ENCODE data around the gene CYB5D1.

The CYB5D1 gene

DNA sequence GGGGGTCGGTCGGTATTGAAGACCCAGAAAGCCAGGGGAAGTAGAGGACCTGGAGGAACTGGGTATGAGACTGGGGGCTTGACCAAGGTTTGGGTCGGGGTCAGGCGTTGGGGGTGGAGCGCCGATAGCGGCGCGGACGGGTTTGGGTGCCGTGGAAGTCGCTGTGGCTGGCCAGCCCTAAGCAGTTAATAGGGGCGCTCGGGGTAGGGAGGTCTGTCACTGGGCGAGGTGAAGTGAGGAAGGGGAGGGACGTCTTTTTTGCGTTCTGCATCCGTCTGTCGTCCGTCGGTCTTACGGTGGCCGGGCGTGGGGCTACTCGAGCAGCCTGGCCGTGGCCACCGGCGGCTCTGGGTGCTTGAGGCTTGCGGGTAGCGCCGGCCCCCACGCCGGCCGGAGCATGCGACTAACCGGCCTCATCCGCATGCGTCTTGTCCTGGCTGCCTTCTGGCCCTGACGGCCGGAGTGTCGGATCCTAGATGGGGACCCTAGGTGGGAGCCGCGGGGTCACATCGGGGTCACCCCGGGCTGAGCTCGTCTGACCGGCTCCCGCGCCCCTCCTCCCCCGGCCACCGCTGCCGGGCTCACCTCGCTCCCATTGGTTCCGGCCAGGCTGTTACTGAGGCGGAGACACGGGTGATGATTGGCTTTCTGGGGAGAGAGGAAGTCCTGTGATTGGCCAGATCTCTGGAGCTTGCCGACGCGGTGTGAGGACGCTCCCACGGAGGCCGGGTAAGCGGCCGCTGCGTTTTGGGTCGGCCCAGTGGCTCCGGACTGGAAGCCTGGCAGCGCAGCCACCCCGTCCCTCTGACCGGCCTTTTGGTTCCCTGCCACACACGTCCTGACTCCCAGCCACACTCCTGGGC, 13.3 kb upstream of the CYB5D1 start:
- peak; percentile 71 to 81 for DNase-seq (ENCODE audit: low read depth in 2 of 2)

DNA sequence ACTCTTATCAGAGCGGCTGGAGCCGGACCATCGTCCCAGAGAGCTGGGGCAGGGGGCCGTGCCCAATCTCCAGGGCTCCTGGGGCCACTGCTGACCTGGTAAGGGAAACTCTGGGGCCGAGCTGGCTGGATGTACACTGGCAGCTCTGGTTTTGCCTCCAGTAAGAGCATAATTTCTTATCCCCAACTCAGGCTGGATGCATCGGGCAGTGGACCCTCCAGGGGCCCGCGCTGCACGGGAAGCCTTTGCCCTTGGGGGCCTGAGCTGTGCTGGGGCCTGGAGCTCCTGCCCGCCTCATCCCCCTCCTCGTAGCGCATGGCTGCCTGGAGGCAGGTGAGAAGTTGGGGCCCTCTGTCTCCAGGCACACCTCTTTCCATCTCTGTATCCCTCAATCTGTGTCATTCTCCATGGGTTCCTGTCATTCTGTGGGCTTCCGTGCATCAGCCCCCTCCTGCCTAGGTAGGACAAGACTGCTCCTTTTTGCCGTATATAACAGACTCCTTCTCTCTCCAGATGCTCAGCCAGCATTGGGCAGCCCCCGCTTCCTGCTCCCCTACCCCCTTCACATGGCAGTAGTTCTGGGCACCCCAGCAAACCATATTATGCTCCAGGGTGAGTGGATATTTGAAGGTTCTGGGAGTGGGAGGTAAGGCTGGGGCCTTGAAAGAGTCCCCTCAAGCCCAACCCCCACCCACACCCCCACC, 12.3 kb upstream of the CYB5D1 start:
- no peak for DNase-seq (ENCODE audit: low read depth in 2 of 2)

DNA sequence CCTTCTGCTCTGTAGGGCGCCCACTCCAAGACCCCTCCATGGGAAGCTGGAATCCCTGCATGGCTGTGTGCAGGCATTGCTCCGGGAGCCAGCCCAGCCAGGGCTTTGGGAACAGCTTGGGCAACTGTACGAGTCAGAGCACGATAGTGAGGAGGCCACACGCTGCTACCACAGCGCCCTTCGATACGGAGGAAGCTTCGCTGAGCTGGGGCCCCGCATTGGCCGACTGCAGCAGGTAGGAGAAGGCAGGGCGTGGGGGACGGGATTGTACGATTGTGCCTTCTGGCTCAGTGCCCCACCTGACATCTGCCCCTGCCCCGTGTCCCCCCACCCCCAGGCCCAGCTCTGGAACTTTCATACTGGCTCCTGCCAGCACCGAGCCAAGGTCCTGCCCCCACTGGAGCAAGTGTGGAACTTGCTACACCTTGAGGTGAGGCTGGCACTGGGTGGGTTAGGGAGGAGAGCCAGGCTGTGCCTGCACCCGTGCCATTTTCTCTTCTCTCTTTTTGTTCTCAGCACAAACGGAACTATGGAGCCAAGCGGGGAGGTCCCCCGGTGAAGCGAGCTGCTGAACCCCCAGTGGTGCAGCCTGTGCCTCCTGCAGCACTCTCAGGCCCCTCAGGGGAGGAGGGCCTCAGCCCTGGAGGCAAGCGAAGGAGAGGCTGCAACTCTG, 11.6 kb upstream of the CYB5D1 start:
- no peak for DNase-seq (ENCODE audit: low read depth in 2 of 2)

DNA sequence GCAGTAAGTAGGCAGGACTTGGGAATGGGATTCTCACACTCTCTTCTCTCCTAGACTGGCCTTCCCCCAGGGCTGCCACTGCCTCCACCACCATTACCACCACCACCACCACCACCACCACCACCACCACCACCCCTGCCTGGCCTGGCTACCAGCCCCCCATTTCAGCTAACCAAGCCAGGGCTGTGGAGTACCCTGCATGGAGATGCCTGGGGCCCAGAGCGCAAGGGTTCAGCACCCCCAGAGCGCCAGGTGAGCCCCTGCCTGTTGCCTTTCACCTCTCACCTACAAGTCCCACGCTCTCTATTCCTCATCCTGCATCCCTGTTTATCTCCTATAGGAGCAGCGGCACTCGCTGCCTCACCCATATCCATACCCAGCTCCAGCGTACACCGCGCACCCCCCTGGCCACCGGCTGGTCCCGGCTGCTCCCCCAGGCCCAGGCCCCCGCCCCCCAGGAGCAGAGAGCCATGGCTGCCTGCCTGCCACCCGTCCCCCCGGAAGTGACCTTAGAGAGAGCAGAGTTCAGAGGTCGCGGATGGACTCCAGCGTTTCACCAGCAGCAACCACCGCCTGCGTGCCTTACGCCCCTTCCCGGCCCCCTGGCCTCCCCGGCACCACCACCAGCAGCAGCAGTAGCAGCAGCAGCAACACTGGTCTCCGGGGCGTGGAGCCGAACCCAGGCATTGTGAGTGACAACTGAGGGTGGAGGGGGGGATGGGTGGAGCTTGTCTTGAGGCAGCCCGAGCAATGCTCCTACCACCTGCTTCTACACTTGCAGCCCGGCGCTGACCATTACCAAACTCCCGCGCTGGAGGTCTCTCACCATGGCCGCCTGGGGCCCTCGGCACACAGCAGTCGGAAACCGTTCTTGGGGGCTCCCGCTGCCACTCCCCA, 10.8 kb upstream of the CYB5D1 start:
- no peak for DNase-seq (ENCODE audit: low read depth in 2 of 2)

DNA sequence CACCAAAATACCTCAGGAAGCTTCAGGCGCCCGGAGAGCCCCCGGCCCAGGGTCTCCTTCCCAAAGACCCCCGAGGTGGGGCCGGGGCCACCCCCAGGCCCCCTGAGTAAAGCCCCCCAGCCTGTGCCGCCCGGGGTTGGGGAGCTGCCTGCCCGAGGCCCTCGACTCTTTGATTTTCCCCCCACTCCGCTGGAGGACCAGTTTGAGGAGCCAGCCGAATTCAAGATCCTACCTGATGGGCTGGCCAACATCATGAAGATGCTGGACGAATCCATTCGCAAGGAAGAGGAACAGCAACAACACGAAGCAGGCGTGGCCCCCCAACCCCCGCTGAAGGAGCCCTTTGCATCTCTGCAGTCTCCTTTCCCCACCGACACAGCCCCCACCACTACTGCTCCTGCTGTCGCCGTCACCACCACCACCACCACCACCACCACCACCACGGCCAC, 9.6 kb upstream of the CYB5D1 start:
- DNase-seq (ENCODE audit: low read depth in 2 of 2) = no peak

DNA sequence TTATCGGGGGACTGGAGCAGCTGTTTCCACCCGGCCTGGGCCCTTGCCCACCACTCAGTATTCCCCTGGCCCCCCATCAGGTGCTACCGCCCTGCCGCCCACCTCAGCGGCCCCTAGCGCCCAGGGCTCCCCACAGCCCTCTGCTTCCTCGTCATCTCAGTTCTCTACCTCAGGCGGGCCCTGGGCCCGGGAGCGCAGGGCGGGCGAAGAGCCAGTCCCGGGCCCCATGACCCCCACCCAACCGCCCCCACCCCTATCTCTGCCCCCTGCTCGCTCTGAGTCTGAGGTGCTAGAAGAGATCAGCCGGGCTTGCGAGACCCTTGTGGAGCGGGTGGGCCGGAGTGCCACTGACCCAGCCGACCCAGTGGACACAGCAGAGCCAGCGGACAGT, 9.1 kb upstream of the CYB5D1 start:
- DNase-seq (ENCODE audit: low read depth in 2 of 2) = no peak

DNA sequence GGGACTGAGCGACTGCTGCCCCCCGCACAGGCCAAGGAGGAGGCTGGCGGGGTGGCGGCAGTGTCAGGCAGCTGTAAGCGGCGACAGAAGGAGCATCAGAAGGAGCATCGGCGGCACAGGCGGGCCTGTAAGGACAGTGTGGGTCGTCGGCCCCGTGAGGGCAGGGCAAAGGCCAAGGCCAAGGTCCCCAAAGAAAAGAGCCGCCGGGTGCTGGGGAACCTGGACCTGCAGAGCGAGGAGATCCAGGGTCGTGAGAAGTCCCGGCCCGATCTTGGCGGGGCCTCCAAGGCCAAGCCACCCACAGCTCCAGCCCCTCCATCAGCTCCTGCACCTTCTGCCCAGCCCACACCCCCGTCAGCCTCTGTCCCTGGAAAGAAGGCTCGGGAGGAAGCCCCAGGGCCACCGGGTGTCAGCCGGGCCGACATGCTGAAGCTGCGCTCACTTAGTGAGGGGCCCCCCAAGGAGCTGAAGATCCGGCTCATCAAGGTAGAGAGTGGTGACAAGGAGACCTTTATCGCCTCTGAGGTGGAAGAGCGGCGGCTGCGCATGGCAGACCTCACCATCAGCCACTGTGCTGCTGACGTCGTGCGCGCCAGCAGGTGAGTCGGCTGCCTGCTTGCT, 8.6 kb upstream of the CYB5D1 start:
- no peak for DNase-seq (ENCODE audit: low read depth in 2 of 2)

DNA sequence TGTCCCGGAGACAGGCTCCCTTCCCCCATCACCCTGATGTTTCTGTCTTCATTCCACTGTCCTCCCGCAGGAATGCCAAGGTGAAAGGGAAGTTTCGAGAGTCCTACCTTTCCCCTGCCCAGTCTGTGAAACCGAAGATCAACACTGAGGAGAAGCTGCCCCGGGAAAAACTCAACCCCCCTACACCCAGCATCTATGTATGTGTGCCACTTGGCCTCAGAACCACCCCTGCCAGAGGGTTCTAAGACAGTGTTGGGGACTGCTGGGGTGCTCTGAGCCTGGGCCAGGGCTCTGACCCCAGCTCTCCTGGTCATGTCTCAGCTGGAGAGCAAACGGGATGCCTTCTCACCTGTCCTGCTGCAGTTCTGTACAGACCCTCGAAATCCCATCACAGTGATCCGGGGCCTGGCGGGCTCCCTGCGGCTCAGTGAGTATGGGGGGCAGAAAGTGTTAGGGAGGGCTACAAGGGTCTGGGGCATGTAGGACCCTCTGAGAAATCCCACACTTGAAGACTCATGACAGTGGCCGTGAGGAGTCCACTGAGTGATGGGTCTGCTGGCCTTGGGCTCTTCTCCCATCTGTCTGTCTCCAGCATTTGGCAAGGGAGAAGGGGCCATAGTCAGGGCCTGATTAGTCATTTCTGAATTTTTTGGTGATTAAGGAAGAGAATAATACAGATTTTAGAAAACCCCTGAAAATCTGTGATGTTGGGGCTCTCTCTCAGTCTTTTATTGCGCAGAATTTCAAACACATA, 7.9 kb upstream of the CYB5D1 start:
- DNase-seq (ENCODE audit: low read depth in 2 of 2) = no peak

DNA sequence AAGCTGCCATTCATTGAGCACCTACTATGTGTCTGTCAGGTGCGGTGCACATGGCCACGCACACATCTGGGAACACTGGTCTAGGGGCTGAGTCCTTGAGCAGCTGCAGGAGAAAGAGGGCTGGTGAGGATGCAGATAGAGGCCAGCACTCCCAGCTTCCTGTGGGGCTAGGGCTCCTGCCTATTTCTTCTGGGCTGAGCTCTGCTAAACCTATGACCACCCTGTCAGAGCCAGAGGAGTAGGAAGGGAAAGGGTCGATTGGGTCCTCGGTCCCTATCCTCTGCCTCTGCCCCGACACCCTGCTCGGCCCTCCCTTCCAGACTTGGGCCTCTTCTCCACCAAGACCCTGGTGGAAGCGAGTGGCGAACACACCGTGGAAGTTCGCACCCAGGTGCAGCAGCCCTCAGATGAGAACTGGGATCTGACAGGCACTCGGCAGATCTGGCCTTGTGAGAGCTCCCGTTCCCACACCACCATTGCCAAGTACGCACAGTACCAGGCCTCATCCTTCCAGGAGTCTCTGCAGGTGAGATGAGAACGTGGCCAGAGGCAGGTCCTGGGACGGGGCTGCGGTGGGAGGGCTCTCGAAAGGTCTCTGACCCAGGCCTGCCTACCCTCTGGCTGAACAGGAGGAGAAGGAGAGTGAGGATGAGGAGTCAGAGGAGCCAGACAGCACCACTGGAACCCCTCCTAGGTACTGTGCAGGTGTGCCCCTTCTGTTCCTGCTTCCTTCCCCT, 6.9 kb upstream of the CYB5D1 start:
- DNase-seq (ENCODE audit: low read depth in 2 of 2) = no peak

DNA sequence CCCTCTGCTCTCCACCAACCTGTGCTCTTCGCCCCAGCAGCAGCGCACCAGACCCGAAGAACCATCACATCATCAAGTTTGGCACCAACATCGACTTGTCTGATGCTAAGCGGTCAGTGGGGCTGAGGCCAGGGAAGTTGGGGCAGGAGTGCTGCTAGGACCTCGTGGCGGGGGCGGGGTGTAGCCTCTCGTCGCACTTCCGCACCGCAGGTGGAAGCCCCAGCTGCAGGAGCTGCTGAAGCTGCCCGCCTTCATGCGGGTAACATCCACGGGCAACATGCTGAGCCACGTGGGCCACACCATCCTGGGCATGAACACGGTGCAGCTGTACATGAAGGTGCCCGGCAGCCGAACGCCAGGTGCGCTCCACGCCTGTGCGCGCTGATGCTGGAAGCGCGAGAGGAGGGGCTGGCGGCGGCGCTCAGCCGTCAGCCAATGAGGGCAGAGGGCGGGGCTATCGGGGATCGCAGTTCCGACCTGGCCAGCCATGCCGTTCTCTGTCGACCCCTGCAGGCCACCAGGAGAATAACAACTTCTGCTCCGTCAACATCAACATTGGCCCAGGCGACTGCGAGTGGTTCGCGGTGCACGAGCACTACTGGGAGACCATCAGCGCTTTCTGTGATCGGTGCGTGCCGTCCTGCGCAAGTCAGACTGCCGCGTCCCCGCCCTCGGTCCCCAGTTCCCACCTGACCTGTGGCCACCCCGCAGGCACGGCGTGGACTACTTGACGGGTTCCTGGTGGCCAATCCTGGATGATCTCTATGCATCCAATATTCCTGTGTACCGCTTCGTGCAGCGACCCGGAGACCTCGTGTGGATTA, 6.2 kb upstream of the CYB5D1 start:
- DNase-seq (ENCODE audit: low read depth in 2 of 2) = peak; percentile 82 to 92

DNA sequence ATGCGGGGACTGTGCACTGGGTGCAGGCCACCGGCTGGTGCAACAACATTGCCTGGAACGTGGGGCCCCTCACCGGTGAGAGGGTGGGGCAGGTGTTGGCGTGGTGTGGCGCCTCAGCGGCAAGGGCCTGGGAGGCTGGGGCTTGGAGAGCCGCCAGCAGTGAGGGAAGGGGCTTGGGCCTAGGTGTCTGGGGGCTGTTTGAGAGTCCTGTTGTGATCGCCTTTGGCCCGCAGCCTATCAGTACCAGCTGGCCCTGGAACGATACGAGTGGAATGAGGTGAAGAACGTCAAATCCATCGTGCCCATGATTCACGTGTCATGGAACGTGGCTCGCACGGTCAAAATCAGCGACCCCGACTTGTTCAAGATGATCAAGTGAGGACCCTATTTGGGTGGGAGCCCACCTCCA, 5.5 kb upstream of the CYB5D1 start:
- no peak for DNase-seq (ENCODE audit: low read depth in 2 of 2)

DNA sequence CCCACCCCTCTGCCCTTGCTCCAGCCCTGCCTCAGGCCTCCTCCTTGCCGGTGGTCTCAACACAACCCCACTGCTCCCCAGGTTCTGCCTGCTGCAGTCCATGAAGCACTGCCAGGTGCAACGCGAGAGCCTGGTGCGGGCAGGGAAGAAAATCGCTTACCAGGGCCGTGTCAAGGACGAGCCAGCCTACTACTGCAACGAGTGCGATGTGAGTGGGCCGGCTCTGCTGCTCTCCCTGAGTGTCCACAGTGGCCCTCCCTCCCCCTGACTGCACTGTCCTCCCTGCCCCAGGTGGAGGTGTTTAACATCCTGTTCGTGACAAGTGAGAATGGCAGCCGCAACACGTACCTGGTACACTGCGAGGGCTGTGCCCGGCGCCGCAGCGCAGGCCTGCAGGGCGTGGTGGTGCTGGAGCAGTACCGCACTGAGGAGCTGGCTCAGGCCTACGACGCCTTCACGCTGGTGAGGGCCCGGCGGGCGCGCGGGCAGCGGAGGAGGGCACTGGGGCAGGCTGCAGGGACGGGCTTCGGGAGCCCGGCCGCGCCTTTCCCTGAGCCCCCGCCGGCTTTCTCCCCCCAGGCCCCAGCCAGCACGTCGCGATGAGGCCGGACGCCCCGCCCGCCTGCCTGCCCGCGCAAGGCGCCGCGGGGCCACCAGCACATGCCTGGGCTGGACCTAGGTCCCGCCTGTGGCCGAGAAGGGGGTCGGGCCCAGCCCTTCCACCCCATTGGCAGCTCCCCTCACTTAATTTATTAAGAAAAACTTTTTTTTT, 4.7 kb upstream of the CYB5D1 start:
- DNase-seq (ENCODE audit: low read depth in 2 of 2) = no peak

DNA sequence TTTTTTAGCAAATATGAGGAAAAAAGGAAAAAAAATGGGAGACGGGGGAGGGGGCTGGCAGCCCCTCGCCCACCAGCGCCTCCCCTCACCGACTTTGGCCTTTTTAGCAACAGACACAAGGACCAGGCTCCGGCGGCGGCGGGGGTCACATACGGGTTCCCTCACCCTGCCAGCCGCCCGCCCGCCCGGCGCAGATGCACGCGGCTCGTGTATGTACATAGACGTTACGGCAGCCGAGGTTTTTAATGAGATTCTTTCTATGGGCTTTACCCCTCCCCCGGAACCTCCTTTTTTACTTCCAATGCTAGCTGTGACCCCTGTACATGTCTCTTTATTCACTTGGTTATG, 4.1 kb upstream of the CYB5D1 start:
- no peak for DNase-seq (ENCODE audit: low read depth in 2 of 2)

DNA sequence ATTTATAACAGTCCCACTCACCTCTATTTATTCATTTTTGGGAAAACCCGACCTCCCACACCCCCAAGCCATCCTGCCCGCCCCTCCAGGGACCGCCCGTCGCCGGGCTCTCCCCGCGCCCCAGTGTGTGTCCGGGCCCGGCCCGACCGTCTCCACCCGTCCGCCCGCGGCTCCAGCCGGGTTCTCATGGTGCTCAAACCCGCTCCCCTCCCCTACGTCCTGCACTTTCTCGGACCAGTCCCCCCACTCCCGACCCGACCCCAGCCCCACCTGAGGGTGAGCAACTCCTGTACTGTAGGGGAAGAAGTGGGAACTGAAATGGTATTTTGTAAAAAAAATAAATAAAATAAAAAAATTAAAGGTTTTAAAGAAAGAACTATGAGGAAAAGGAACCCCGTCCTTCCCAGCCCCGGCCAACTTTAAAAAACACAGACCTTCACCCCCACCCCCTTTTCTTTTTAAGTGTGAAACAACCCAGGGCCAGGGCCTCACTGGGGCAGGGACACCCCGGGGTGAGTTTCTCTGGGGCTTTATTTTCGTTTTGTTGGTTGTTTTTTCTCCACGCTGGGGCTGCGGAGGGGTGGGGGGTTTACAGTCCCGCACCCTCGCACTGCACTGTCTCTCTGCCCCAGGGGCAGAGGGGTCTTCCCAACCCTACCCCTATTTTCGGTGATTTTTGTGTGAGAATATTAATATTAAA, 3.6 kb upstream of the CYB5D1 start:
- no peak for DNase-seq (ENCODE audit: low read depth in 2 of 2)

DNA sequence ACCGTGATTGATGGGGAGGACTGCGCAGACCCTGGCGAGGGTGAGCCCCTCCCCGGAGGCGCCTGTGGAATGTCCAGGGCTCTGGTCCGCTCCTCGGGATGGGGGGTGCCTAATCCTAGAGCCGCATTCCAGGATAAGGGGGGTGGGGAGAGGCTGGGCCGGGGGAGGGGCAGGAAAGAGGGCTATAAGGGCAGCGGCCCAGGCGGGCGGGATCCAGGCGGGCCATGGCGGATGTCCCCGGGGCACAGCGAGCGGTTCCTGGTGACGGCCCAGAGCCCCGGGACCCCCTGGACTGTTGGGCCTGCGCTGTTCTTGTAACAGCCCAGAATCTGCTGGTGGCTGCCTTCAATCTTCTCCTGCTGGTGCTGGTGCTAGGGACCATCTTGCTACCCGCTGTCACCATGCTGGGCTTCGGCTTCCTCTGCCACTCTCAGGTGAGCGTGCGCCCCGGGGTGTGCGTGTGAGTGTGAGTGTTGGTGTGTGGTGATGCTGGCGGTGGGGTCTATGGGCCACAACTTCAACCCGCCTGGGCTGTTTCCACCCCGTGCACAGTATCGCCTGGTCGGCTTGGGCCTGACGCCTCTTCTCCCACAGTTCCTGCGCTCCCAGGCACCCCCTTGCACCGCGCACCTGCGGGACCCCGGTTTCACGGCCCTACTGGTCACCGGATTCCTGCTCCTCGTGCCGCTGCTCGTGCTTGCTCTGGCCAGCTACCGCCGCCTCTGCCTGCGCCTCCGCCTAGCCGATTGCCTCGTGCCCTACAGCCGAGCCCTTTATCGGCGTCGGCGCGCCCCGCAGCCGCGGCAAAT, 2.7 kb upstream of the CYB5D1 start, which contains the start of gene TMEM88:
Gene TMEM88 (plus strand): TSS at position 216 of the 809 bp plus-strand sequence. CDS start 9 bp downstream, at position 225.
- no peak for DNase-seq (ENCODE audit: low read depth in 2 of 2)

DNA sequence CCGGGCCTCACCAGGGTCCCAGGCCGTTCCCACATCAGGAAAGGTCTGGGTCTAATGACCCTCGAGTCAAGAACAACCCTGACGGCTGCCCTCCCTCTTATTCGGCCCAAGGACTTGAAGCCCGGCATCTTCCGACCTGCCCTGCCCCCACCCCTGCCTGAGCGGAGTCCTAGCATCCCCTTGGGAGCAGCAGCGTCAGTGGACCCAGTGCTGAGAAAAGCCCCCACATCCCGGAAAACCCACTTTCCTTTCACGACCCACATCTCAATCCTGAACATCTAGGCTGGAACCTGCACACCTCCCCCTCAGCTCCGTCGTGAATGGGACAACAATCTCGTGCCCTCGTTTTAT, 2.2 kb upstream of the CYB5D1 start:
- DNase-seq (ENCODE audit: low read depth in 2 of 2) = no peak
